ENCODE data around the gene ASCL5.
A peak's percentile ranks its signal among the peaks of the same experiment; 100 is the strongest.
"Not testable (repeated sequence)": the region's sequence is repeated elsewhere in the genome, so short reads cannot be mapped to it uniquely, and the experiment has no call there.

ASCL5 gene, protein sequence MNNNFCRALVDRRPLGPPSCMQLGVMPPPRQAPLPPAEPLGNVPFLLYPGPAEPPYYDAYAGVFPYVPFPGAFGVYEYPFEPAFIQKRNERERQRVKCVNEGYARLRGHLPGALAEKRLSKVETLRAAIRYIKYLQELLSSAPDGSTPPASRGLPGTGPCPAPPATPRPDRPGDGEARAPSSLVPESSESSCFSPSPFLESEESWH

DNA sequence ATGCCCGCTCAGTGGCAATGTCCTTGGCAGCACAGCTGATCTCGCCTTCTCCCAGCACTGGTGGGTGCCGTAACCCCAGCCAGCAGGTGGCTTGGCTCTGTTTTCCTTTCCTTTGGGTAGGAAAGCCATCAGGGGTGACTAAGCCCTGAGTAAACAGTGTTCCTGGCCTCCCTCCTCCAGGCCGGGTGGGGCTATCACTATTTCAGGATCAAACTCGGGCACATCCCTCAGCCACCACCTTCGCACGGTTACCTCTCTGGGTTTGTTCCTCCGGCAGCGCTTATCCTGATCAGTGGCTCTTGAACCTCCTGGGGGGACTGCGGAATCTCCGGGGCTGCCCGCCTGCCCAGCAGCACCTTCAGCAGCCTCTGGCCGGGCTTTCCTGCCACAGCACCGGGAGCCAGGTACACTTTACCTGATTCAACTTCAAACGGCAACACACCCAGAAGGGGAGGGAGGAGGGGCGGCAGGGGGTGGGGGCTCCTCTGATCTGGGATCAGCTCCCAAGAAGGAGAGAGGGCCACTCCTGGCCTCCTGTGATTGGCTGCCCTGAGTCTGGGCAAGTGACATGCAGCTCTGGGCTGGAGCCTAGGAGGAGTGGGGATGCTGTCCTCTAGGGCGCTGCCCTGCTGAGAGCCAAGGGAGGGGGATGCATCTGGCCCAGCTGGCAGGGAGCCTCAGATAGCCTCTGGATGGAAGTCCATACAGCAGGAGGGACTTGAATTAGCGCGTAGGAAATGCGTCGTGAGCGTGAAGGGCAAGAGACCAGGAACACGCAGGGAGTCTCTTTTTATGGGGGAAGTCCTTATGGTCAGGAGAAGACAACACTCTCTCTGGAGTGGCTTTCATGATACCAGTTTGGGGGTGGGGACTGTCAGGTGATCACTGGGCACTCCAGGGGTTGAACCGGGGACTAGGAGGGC, at the start of gene ASCL5:
ASCL5 (minus strand) TSS at position 353 of the 923 bp plus-strand sequence. CDS start 11,812 bp downstream, outside the sequence.
- DNase-seq (ENCODE audit: low read depth) = no peak

DNA sequence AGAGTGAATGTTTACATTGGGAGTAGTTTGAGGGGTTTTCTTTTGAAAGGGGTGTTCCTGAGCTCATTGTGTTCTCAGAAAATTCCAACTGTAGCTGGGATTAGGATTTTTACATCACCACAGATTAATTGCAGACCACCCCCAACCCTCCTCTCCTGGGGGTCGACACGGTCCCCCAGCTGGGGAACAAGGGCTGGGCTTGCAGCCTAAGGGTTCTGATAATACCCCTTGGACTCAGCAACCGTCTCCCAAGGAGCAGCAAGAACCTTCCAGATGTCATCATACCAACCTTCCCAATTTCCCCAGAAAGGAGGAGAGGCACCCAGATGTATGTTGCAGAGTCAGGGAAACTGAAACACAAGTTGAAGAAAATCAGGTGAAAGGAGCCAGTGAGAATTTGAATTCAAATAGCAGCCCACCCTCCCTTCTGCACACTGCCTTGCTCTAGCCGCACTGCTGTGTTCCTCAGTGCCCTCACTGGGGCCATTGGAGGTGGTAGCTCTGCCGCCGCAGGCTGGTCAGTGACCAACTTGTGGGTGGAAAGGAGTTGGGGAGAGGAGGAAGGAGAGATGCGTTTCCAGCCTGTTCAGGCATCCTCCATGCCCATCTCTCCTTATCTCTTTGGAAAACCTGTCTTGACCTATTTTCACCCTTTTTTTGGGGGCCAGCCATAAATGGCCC, 49.0 kb upstream of the ASCL5 start:
- no peak for DNase-seq (ENCODE audit: low read depth)

DNA sequence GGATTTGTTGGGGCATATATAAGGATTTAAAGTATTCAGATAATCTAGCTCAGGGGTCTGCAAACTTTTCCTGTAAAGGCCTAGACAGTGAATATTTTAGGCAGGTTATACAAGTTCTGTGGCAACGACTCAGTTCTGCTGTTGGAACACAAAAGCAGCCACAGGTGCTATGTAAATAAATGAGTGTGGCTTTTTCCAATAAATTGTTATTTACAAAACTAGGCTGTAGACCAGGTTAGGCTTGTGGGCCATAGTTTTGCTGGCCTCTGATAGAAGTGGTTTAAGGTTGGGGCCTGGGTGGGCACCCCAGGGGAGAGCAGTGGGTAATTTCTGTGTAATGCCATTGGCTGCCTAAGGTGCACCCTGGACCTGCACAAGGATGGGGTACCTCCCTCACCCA, 46.8 kb upstream of the ASCL5 start:
- DNase-seq (ENCODE audit: low read depth) = no peak

DNA sequence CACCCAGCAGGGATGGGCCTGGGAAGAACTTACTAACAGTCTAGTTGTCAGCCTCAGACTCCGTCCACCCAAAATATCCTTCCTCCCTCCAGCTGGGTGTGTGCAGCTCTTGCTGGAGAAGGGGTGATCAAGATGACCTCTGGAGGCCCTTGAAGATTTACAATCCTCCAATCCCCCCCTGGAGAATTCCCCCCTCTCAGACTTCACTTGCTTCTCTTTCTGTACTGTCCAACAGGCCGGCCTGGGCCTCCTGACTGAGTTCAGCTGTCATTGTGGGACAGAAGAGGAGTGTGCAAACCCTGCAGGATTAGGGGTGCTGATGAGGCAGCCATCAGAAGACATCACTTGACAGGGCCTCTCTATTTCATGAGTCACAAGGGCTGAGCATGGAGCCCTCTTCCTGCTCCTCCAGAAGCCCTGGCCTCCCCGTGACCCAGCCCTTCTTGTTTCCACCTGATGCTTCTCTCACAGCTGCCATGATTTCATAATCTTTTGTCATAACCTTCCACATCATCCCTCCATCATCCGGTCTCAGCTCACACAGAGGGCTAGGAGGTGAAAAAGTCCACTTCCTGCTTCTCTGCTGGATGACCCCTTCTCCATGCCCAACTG, 46.1 kb upstream of the ASCL5 start:
- no peak for DNase-seq (ENCODE audit: low read depth)

DNA sequence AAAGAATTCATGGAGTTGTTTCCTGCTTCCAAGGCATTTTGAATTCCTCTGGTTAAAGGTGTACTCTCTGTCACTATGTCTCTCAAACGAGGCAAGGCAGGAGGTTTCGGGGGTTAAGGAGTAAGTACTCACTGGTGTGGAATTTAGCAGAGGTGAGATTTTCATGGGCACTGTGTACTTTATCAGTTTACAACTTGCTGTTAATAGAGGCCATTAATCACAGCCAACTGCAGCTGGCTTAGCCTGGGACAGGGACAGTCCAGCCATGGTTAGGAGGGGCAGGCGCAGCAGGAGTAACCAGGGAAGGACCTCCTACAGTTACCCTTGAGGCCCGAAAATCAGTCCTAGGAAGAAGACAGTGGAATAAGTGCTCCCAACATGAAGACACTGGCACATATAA, 45.3 kb upstream of the ASCL5 start:
- DNase-seq (ENCODE audit: low read depth) = no peak

DNA sequence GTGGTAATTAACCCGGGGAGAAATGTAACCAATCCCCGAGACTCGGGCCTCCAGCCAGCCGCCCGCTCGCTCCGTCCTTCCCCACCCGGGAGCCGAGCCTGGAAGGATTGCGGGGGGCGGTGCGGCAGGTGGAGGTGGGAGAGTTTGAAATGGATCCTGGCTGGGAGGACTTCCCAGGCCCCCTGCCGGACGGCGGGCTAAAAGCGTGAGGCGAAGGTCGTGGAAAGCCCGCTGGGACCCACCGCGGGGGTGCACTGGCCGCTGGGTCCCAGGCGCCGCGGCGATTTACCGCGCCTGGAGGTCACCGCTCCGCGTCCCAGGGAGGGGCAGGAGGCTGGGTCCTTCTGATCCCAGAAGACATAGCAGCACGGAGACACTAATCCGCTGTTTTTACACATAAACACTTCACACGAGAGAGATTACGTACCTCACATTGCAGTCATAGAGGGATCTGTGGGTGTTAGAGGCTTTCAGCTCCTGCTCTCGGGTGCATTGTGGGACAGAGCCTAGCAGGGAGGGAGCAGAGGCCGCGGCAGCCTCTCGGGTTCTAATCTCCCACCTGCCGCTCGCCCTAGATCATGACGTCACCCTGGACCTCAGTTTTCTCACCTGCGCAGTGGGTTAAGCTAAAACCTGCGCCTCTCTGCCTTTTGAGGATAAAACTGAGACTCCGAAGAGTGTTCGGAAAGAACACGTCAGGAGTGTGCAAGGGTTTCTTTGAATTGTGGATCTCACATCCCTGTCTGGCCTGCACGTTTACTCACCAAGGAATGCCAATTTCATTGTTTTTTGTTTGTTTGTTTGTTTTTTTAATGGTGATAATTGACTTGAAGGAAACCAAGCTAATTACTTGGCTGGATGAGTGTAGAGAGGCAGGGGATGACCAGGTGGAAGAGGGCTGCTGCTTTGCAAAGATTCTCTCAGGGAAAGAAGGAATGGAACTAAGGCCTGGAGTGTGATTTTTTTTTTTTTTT, 44.4 kb upstream of the ASCL5 start:
- DNase-seq (ENCODE audit: low read depth) = no peak

DNA sequence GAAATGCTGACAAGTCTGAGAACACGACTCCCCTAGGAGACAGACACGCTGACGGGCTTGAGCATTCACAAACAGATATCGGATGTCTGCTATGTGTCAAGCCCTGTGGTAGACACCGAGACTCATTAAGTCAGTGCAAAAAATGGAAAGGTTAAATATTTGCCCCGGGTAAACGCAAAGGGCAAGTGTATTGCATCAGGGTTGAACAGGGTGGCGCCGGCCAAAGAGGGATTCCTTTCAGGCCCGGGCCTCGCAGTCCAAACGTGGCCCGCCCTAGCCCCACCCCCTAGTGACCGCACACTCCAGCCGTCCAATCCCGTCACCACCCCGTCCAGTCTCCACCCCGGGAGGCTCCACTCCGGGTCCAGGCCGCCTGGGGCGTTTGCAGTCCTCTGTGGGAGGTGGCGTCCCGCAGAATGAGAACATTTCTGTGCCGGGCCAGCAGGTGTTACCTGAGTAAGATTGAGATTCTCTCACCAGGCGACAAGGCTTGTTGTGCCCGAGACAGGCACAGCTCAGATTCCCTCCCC, 43.6 kb upstream of the ASCL5 start:
- peak; percentile 92 for DNase-seq (ENCODE audit: low read depth)

DNA sequence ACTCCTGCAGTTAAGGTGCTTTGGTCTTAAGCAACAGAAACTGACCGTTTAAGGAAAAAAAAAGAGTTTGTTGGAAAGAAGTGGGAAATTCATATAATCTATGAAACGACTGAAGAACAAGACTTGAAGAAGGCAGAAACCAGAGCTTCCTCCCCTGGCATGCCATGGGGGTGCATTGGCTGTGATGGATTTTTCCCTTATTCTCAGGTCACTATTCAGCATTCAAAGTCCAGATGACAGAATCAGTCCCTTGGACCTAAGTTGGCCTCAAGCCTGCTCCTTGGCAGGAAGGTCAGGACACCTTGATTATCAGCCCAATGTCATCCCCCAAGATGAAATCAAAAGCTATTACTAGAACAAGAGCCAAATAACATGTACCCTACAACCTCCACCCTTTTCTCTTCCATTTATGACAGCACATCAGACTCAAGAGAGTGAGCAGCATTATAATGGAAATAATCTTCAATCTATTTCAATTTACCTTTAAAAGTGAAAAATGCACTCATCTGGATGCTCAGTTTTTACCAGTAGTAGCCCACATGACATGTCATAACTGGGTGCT, 43.1 kb upstream of the ASCL5 start:
- DNase-seq (ENCODE audit: low read depth) = no peak

DNA sequence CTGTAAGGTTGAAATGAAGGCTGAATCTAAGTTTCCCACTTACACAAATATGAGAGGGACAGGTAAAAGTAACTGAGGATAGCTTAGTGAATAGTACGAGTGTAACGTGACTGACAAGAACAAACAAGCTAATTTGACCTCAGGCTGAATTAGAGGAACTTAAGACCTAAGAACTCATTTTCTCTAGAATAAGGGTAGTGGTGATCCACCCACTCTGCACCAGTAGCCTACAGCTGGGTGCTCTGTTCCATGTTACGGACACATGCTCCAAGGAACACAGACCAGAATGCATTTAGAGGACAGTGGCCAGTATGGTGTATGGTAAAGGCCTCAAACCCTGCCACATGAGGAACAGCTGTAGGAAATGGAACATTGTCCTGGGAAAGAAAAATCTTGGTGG, 42.2 kb upstream of the ASCL5 start:
- no peak for DNase-seq (ENCODE audit: low read depth)

DNA sequence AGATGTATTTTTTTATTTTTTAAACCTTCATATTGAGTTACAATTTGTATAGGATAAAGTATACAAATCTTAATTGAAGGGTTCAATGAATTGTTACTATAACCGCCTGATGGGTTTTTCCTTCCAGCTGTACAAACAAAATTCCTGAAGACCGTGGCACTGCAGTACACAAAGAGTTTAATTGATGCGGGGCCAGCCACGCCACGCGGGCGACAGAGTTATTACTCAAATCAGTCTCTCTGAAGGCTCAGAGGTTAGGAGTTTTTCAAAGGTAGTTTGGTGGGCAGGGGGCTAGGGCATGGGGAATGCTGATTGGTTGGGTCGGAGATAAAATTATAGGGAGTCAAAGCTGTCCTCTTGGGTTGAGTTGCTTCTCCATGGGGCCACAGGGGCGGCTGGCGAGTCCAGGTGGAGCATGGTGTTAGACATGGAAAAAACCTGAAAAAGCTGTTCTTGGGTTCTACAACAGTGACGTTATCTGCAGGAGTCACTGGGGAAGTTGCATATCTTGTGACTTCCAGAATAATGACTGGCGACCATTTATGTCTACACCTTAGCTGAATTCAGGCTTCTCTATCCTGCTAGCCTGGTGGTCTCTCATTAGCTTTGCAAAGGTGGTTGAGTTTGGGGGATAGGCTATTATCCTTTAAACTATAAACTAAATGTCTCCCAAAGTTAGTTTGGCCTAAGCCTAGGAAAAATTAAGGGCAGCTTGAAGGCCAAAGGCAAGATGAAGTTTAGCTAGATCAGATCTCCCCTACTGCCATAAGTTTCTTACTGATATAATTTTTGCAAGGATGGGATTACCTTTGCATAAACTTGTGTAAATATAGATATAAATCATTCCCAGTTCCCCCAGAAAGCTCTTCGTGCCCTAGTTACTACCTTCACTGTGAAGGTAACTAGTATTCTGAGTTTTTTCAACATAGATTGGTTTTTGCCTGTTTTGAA, 40.3 kb upstream of the ASCL5 start:
- DNase-seq (ENCODE audit: low read depth) = no peak

DNA sequence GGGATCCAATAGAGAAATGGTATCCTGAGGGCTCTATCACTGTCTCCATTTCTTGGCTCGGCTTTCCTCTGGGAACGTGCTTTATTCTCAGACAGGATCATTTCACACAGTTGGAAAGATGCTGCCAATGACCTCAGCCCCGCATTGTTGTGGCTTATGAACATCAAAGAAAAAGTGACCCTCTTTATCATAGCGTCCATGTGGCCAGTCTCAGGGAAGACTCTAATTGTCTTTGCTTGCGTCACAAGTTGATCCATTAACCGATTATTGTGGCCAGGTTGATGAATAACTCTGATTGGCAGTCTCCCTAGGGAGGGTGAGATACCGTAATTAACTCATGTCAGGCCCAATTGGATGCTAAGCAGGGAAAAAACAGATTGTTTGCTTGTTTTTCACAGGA, 37.7 kb upstream of the ASCL5 start:
- no peak for DNase-seq (ENCODE audit: low read depth)

DNA sequence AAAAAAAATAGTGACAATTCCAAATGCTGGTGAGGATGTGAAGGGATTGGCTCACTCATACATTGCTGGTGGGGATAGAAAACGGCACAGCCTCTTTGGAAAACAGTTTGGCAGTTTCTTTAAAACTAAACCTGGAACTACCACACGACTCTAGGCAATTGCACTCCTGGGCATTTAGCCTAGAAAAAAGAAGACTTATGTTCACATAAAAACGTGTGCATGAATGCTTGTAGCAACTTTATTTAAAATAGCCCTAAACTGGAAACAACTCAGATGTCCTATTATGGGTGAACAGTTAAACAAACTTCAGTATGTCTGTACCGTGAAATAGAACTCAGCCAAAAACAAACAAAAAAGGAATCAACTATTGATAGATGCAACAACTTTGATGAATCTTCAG, 36.7 kb upstream of the ASCL5 start:
- DNase-seq (ENCODE audit: low read depth) = no peak

DNA sequence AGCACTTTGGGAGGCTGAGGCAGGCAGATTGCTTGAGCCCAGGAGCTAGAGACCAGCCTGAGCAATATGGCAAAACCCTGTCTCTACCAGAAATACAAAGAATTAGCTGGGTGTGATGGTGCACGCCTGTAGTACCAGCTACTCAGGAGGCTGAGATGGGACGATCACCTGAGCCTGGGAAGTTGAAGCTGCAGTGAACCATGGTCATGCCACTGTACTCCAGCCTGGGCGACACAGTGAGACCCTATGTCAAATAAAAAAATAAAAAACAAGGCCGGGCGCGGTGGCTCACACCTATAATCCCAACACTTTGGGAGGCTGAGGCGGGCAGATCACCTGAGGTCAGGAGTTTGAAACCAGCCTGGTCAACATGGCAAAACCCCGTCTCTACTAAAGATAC, 36.1 kb upstream of the ASCL5 start:
- not testable (repeated sequence) for DNase-seq (ENCODE audit: low read depth)

DNA sequence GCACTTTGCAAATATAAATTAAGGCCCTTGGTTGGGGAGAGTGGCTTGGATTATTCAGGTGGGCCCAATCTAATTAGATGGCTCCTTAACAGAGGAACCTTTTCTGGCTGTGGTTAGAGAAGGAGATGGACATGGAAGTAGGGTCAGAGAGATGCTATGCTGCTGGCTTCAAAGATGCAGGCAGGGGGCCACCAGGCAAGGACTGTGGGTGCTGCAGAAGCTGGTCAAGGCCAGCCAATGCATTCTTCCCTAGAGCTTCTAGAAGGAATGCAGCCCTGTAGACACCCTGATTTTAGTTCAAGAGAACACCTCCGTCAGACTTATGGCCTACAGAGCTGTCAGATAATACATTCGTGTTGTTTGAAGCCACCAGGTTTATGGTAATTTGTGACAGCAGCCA, 31.0 kb upstream of the ASCL5 start:
- no peak for DNase-seq (ENCODE audit: low read depth)

DNA sequence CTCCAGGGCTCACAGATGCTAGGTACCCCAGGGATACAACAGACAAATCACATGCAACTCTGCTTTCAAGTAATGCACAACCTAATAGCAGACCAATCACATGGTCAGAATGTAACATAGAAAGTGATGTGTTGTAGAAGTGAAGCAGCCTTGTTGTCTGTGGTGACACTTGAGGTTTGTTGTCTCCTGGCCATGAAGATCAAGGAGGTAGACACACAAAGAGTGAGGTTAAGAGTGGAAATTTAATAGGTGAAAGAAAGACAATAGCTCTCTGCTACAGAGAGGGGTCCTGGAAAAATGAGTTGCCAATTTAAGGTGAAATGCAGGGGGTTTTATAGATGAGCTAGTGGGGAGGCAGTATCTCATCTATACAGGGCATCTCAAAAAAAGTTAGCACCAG, 29.8 kb upstream of the ASCL5 start:
- no peak for DNase-seq (ENCODE audit: low read depth)

DNA sequence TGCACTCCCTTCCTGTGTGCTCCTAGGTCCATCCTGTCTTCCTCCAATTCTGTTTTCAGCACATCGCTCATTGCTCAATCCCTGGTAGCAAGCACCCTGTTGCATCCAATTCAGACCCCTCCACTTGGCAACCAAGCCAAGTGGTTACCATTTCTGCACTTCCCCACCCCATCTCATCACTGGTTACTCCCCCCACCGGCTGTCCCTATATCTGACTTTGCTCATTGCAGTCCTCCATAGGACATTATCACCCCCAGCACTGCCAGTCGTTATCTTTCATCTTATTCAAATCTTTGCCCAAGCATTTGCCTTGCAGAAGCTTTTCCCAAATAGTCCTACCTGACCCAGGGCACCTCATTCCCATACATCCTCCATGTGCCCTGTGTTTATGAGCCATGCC, 29.4 kb upstream of the ASCL5 start:
- no peak for DNase-seq (ENCODE audit: low read depth)

DNA sequence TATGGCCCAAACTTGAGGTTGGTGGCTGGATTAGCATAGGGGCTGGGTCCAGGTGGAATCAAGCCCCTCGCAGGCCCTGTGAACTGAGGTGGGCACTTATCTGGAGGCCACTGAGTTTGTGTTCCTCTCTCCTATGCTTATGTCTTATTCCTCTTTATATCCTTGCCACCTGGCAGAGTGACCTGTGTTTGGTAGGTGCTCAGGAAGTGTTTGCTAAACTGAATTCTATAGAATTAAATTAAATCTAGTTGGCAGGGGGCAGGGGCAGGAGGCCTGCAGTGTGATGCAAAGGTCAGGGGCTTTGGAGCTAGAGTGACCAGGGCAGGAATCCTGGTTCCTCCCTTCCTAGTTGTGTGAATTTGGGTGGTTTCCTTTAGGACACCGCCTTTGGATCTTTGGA, 28.4 kb upstream of the ASCL5 start:
- DNase-seq (ENCODE audit: low read depth) = no peak

DNA sequence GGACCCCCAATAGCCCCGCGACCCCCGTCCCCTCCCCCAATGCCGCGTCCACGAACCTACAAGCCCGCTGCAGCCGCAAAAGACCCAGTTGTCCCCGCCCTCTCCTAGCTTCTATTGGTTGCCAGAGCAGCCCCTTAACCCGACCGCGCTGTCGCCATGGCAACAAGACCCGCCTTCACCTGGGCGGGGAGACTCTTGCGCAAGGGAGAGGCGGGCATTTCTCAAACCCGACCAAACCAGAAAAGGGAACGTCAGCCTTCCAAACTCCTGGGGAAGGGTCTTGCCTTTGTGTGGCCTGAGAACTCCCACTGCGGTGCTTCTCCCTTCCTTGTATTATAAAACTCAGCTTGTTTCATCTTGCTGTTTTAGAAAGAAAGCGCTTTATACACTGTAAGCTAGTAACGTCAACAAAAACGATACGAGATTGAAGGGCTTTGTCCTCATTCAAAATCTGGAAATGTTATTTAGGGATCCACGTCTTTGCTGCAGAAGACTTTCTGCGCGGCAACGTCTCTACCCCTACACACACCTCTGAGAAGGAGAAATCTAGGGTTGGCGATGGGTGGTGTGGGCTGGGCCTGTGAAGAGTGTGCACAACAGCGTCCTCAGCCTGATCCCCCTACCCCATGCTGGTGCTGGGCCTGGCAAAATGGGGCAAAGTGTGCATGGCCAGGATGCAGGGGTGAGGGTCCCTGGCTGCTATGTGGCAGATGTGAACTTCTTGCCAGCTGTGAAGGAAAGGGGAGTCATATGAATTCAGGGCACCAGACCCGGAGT, 27.6 kb upstream of the ASCL5 start, which contains the start of gene TMEM9:
TMEM9 (minus strand) TSS at position 86 of the 777 bp plus-strand sequence. CDS start 551 bp downstream, outside the sequence.
- peak; percentile 97 for DNase-seq (ENCODE audit: low read depth)
